Measurements from ENCODE around the gene NSUN3. TPM values are rescaled to one million over a fixed set of nuclear protein-coding genes. Genes with fewer than 3 reads are reported as not detected.

Gene NSUN3
- total RNA-seq, 1 donor from 2014 or later = 15.3 TPM

DNA sequence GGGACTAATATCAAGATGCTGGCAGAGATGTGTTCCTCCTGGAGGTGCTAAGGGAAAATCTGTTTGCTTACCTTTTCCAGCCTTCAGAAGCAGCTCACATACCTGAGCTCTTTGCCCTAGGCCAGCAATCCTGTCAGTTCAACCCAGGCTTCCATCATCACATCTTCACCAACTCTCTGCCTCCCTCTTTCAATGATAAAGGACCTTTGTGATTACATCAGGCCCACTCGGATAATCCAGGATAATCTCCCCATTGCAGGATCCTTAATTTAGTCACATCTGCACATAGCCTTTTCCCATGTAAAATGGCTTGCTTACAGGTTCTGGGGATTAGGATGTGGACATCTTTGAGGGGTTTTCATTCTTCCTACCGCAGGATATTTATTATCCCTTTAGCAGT is 58.3 kb downstream of the NSUN3 start:
- Mint-ChIP-seq H3K4me1 (ENCODE audit: low read depth) (no peaks in the 10 kb centered on the region), H3K4me3 (ENCODE audit: low read depth) (no peak overlapping the region), H3K27me3 (no peaks in the 10 kb centered on the region), H3K36me3 (ENCODE audit: insufficient read depth) (peaks cover 8% of the 10 kb centered on the region), H3K27ac (no peak overlapping the region), H3K9me3 (ENCODE audit: low read depth) (no peaks in the 10 kb centered on the region)
- no peak for DNase-seq (ENCODE audit: low spot score, unreplicated experiment)
- TF ChIP-seq, protein P1, sequence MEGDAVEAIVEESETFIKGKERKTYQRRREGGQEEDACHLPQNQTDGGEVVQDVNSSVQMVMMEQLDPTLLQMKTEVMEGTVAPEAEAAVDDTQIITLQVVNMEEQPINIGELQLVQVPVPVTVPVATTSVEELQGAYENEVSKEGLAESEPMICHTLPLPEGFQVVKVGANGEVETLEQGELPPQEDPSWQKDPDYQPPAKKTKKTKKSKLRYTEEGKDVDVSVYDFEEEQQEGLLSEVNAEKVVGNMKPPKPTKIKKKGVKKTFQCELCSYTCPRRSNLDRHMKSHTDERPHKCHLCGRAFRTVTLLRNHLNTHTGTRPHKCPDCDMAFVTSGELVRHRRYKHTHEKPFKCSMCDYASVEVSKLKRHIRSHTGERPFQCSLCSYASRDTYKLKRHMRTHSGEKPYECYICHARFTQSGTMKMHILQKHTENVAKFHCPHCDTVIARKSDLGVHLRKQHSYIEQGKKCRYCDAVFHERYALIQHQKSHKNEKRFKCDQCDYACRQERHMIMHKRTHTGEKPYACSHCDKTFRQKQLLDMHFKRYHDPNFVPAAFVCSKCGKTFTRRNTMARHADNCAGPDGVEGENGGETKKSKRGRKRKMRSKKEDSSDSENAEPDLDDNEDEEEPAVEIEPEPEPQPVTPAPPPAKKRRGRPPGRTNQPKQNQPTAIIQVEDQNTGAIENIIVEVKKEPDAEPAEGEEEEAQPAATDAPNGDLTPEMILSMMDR (IDR thresholded peaks at IDR 0.05; ENCODE audit: unreplicated experiment) = no peak

DNA sequence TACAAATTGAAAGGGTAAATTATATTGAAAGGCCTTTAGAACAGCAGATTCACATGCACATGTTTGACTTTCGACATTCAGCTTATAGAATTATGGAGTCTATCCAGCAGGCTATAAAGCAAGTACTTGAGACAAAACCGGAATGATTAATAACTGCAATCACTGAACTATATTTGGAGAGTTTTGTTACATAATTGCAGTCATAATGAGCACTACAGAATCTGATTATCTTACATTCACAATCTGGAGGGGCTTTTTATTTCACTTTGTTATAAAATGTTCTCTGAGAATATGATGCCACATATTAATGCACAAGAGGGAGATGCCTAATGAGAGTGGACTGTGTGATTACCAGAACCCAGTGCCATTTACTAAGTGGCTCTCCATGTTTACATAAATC is 64.3 kb downstream of the NSUN3 start:
- no peak overlapping the region for H3K27ac Mint-ChIP-seq
- H3K36me3 Mint-ChIP-seq (ENCODE audit: insufficient read depth) = peaks cover 15% of the 10 kb centered on the region
- H3K4me1 Mint-ChIP-seq (ENCODE audit: low read depth) = peaks cover 3% of the 10 kb centered on the region
- no peaks in the 10 kb centered on the region for H3K9me3 Mint-ChIP-seq (ENCODE audit: low read depth)
- TF ChIP-seq, protein P1 (IDR thresholded peaks at IDR 0.05; ENCODE audit: unreplicated experiment) = no peak
- no peaks in the 10 kb centered on the region for H3K27me3 Mint-ChIP-seq
- DNase-seq (ENCODE audit: low spot score, unreplicated experiment) = no peak
- H3K4me3 Mint-ChIP-seq (ENCODE audit: low read depth) = no peak overlapping the region

DNA sequence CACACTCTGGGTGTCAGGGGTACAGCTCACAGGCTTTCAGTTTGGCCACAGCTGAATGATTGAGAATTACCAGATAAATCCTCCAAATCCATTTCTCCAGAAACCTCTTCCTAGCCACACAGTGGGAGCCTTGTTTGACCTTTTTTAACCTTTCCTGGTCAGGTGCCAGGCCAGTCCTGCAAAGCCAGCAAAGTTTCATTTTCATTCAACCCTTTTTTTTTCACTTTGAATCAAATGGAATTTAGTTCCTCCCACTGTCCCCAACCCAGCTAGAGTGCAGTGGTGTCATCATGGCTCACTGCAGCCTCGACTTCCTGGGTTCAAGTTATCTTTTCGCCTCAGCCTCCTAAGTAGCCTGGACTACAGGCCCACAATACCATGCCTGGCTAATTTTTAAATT is 67.8 kb downstream of the NSUN3 start:
- Mint-ChIP-seq H3K4me3 (ENCODE audit: low read depth) (no peak overlapping the region), H3K4me1 (ENCODE audit: low read depth) (peaks cover 3% of the 10 kb centered on the region), H3K27me3 (no peaks in the 10 kb centered on the region), H3K27ac (no peak overlapping the region), H3K36me3 (ENCODE audit: insufficient read depth) (peaks cover 8% of the 10 kb centered on the region), H3K9me3 (ENCODE audit: low read depth) (peaks cover 5% of the 10 kb centered on the region)
- no peak for DNase-seq (ENCODE audit: low spot score, unreplicated experiment)
- TF ChIP-seq, protein P1 (IDR thresholded peaks at IDR 0.05; ENCODE audit: unreplicated experiment) = no peak

DNA sequence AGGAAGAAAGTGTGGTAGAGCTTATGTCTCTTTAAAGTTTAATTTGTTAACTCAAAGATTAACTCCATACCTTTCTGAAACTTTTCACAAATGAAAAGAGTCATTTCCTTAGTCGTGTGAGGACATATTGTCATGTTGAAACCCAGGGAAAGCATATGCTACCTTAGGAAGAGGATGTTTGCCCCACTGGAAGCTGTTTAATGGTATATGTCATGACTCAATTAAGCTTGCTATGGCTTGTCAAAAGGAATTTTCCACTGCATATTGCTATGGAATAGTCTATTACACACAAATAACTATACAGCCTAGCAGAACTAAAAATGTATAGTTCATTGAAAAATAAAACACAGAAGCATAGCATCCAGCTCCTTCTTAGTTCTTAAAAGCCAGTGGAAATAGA is 69.9 kb downstream of the NSUN3 start:
- no peak overlapping the region for H3K4me3 Mint-ChIP-seq (ENCODE audit: low read depth)
- no peak for DNase-seq (ENCODE audit: low spot score, unreplicated experiment)
- TF ChIP-seq, protein P1 (IDR thresholded peaks at IDR 0.05; ENCODE audit: unreplicated experiment) = no peak

DNA sequence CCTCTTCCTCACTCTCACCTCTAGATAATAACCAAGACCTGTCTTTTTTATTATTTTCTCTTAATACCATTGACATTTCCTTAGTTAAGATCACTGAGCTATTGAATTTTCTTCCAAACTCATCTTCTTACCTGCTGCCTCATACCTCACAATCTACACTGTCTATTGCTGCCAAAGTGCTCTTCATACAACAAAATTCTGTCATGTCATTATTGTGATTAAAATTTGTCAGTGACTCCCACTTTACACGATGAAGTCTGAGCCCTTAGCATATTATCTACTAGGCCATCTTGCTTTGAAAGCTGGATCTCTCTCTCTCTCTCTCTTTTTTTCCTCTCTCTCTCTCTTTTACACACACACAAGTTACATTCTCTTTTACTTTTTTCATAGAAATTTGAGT is 73.3 kb downstream of the NSUN3 start:
- Mint-ChIP-seq H3K27me3 (no peaks in the 10 kb centered on the region), H3K36me3 (ENCODE audit: insufficient read depth) (no peaks in the 10 kb centered on the region), H3K27ac (no peak overlapping the region), H3K4me3 (ENCODE audit: low read depth) (no peak overlapping the region), H3K9me3 (ENCODE audit: low read depth) (peaks cover 8% of the 10 kb centered on the region), H3K4me1 (ENCODE audit: low read depth) (peaks cover 6% of the 10 kb centered on the region)
- TF ChIP-seq, protein P1 (IDR thresholded peaks at IDR 0.05; ENCODE audit: unreplicated experiment) = no peak
- DNase-seq (ENCODE audit: low spot score, unreplicated experiment) = no peak

More for the DNA sequence above, 69.9 kb downstream of the NSUN3 start:
- H3K27me3 Mint-ChIP-seq = no peaks in the 10 kb centered on the region
- peaks cover 3% of the 10 kb centered on the region for H3K4me1 Mint-ChIP-seq (ENCODE audit: low read depth)
- H3K27ac Mint-ChIP-seq = no peak overlapping the region
- peaks cover 4% of the 10 kb centered on the region for H3K36me3 Mint-ChIP-seq (ENCODE audit: insufficient read depth)
- H3K9me3 Mint-ChIP-seq (ENCODE audit: low read depth) = peaks cover 8% of the 10 kb centered on the region
